Ovary (tissue), 9 donors: ENCODE results near the gene CHGA. TPM values are rescaled to one million over a fixed set of nuclear protein-coding genes. Genes with fewer than 3 reads are reported as not detected.

Source experiments
- DNase-seq, 5 donors: peaks; one replicate each; pipeline ENCODE4 v3.0.0-alpha.2; 2019 to 2020
- H3K27ac ChIP-seq, 2 donors: fragments of 200-600 bp; one replicate each; pipeline versions ENCODE4 v1.5.1 to v1.8.0; 2019 to 2022
- H3K27me3 ChIP-seq: fragments of 200-600 bp; one replicate; pipeline ENCODE4 v1.8.0; 2022
- H3K36me3 ChIP-seq: fragments of 200-600 bp; sonication (generic); one replicate; pipeline ENCODE4 v1.5.1; 2019
- H3K4me1 ChIP-seq: one replicate; pipeline ENCODE4 v1.8.1; 2013; ENCODE audit warnings: mild to moderate bottlenecking, moderate library complexity; ENCODE audit not compliant: insufficient read depth
- H3K4me3 ChIP-seq: fragments of 200-600 bp; sonication (generic); one replicate; pipeline ENCODE4 v1.5.1; 2017
- H3K9me3 ChIP-seq, 2 donors: fragments of 200-600 bp in 1 of 2; sonication (generic) in 1 of 2; one replicate each; pipeline versions ENCODE4 v1.5.1 to v1.8.1; 2013 to 2019; ENCODE audit warnings: mild to moderate bottlenecking in 1 of 2, moderate library complexity in 1 of 2
- CTCF ChIP-seq, 3 donors: fragments of 450-650 bp in 2 of 3; fragments of 200-600 bp in 1 of 3; IDR thresholded peaks; one replicate each; pipeline versions ENCODE4 v1.5.1 to v1.8.0; 2016 to 2022; ENCODE audit warnings: antibody characterized with exemption in 3 of 3, mild to moderate bottlenecking in 1 of 3
- EP300 ChIP-seq: sonication (generic); formaldehyde crosslinking; IDR thresholded peaks from one replicate; pipeline ENCODE4 v1.6.1; 2017; ENCODE audit warnings: antibody characterized with exemption
- POLR2A ChIP-seq: fragments of 450-650 bp; IDR thresholded peaks from one replicate; pipeline ENCODE4 v1.6.1; 2017; ENCODE audit warnings: antibody characterized with exemption, mild to moderate bottlenecking, moderate library complexity
- WGBS, 3 donors: extraction: QIAGEN DNeasy Blood & Tissue Kit in 1 of 3; methylation state at CpG; one replicate each; pipeline versions ENCODE4 v1.1.5 to v1.1.7; 2013 to 2017; 5-methylcytosine and 5-hydroxymethylcytosine counted together
- intact Hi-C, 4 donors: fragments of 100-400 bp; cut with DNase I; formaldehyde crosslinking; loops; one replicate each; pipeline versions ENCODE4 v1.11.0 to v1.15.1; 2022 to 2023
- polyA plus RNA-seq, 2 donors: library from polyadenylated mRNA; stranded (reverse); fragments of 200-250 nt in 1 of 2; fragments of 350-450 nt in 1 of 2; fragmentation: Illumina TruSeq in 1 of 2; extraction: RNeasy Lipid Tissue Mini Kit (QIAGEN cat#74804) in 1 of 2; gene quantifications; one replicate each; pipeline ENCODE4 v1.2.3, GENCODE V29; 2013 to 2014
- total RNA-seq, 7 donors: library from RNA; depleted of rRNA in 2 of 7; stranded (reverse); fragments of >200 nt in 2 of 7; fragmentation: NEBNext Ultra II Directional in 3 of 7; extraction: Animal tissue kit (Norgen Biotek cat#: 25700) in 3 of 7; gene quantifications; one replicate each; pipeline versions ENCODE4 v1.1.0 to v1.2.4, GENCODE V29; 2016 to 2023
- donor health status: DM: no; HTN: no; CAD: no; lungs with moderate emphysema.
- donor health status: DM: no; HTN: no; CAD: no.
- donor health status: Bipolar disorder and iron deficiency.
- donor health status: DM: yes; HTN: yes; CAD: no.
- donor health status: DM: no; HTN: no; CAD: no.
- donor health status: DM: yes; HTN: yes; CAD: no.

The CHGA gene
- total and polyA plus RNA-seq, 9 donors = 0.13 to 1.6 (median 0.60) TPM; not detected in 2

- TF ChIP-seq POLR2A (no peak), CTCF (IDR thresholded peaks at IDR 0.05) (no peak), EP300 (no peak)
- no peaks in the 10 kb centered on the region for H3K36me3 ChIP-seq
- H3K27ac ChIP-seq = no peak overlapping the region
- intact Hi-C loops = no loop called here
- no peaks in the 10 kb centered on the region for H3K27me3 ChIP-seq
- DNase-seq = no peak
- H3K4me3 ChIP-seq = no peak overlapping the region
- H3K9me3 ChIP-seq = no peaks in the 10 kb centered on the region
- 43 to 54% (median 54%) methylated on average over 12 of the region's 12 CpGs for WGBS, 3 donors
- H3K4me1 ChIP-seq = peaks cover 6% of the 10 kb centered on the region
Observed at GRCh38 chr14:92880851-92881250, 42.1 kb upstream of the CHGA start.

GRCh38 chr14:92883066-92883465 lies 39.9 kb upstream of the CHGA start:
- Histone ChIP-seq H3K9me3 (no peaks in the 10 kb centered on the region), H3K27me3 (no peaks in the 10 kb centered on the region), H3K27ac (no peak overlapping the region), H3K4me3 (no peak overlapping the region), H3K4me1 (peaks cover 2% of the 10 kb centered on the region), H3K36me3 (no peaks in the 10 kb centered on the region)
- no peak for DNase-seq
- TF ChIP-seq EP300 (no peak), CTCF (IDR thresholded peaks at IDR 0.05) (no peak), POLR2A (no peak)
- 92 to 93% (median 92%) methylated on average over 5 of the region's 5 CpGs for WGBS, 3 donors
- intact Hi-C loops = no loop called here

GRCh38 chr14:92884410-92884809 lies 38.5 kb upstream of the CHGA start:
- no peaks in the 10 kb centered on the region for H3K4me1 ChIP-seq
- H3K9me3 ChIP-seq = no peaks in the 10 kb centered on the region
- no peaks in the 10 kb centered on the region for H3K27me3 ChIP-seq
- WGBS, 3 donors = 12 to 17% (median 14%) methylated on average over 3 of the region's 3 CpGs
- H3K4me3 ChIP-seq = no peak overlapping the region
- DNase-seq = no peak
- intact Hi-C loops = no loop called here
- TF ChIP-seq POLR2A (no peak), EP300 (no peak), CTCF (IDR thresholded peaks at IDR 0.05) (no peak)
- no peak overlapping the region for H3K27ac ChIP-seq
- no peaks in the 10 kb centered on the region for H3K36me3 ChIP-seq

GRCh38 chr14:92885279-92886061 lies 37.5 kb upstream of the CHGA start:
- TF ChIP-seq EP300 = no peak
- TF ChIP-seq CTCF (IDR thresholded peaks at IDR 0.05) = no peak
- no peak for TF ChIP-seq POLR2A
- no peaks in the 10 kb centered on the region for H3K36me3 ChIP-seq
- intact Hi-C loops = no loop called here
- H3K9me3 ChIP-seq = no peaks in the 10 kb centered on the region
- H3K27me3 ChIP-seq = no peaks in the 10 kb centered on the region
- H3K4me3 ChIP-seq = no peak overlapping the region
- H3K27ac ChIP-seq = no peak overlapping the region
- H3K4me1 ChIP-seq = no peaks in the 10 kb centered on the region
- 59 to 68% (median 60%) methylated on average over 8 of the region's 8 CpGs for WGBS, 3 donors
- no peak for DNase-seq
